PC-3 (cell line): ENCODE measurements around the gene ASTN2. TPM values are rescaled to one million over a fixed set of nuclear protein-coding genes. Genes with fewer than 3 reads are reported as not detected.
A peak's percentile ranks its signal among the peaks of the same experiment; 100 is the strongest.

ENCODE experiments used
- ATAC-seq: fragments of 200-7000 bp; cut with Tn5 transposase; 2 replicates; pipeline ENCODE4 v1.9.1; 2020; ENCODE audit warnings: mild to moderate bottlenecking, moderate library complexity
- BruUV-seq: library from RNA; stranded (reverse); fragments of 400-500 nt; replicated peaks from 2 replicates; lab custom pipeline; 2021; lab: Mats Ljungman, UMichigan
- CTCF ChIA-PET: fragments of 300-600 bp; sonication (Branson Sonifier 250); formaldehyde crosslinking; loops from one replicate; lab custom pipeline; 2022; ENCODE audit warnings: antibody characterized with exemption; lab: Charles Lee
- POLR2A ChIA-PET: fragments of 300-600 bp; sonication (Branson Sonifier 250); formaldehyde crosslinking; loops from one replicate; lab custom pipeline; 2022; ENCODE audit warnings: antibody characterized with exemption; ENCODE audit not compliant: unreplicated experiment; lab: Charles Lee
- DNase-seq: peaks from one replicate; pipeline ENCODE4 v3.0.0-alpha.2; 2015
- H2AFZ ChIP-seq: fragments of 300-600 bp; sonication (generic); 2 replicates; pipeline ENCODE4 v1.6.0; 2016; ENCODE audit warnings: antibody characterized with exemption, low read length
- H3F3A ChIP-seq: fragments of 300-600 bp; sonication (generic); one replicate; pipeline ENCODE4 v1.6.0; 2017; ENCODE audit warnings: antibody characterized with exemption, low read length, control low read depth, mild to moderate bottlenecking; ENCODE audit not compliant: unreplicated experiment
- H3K27ac ChIP-seq: fragments of 300-600 bp; sonication (generic); 2 replicates; pipeline ENCODE4 v1.5.1; 2016; ENCODE audit warnings: mild to moderate bottlenecking, low read length
- H3K27me3 ChIP-seq: fragments of 300-600 bp; sonication (generic); 2 replicates; pipeline ENCODE4 v1.6.1; 2016; ENCODE audit warnings: low read length, mixed read lengths
- H3K36me3 ChIP-seq: fragments of 300-600 bp; sonication (generic); 2 replicates; pipeline ENCODE4 v1.6.1; 2016; ENCODE audit warnings: low read depth, mixed run types, low read length, mixed read lengths
- H3K4me1 ChIP-seq: fragments of 300-600 bp; sonication (generic); 2 replicates; pipeline ENCODE4 v1.5.1; 2016; ENCODE audit warnings: low read length; ENCODE audit not compliant: insufficient read depth
- H3K4me2 ChIP-seq: fragments of 300-600 bp; sonication (generic); 2 replicates; pipeline ENCODE4 v1.6.0; 2016; ENCODE audit warnings: low read length
- H3K4me3 ChIP-seq: fragments of 300-600 bp; sonication (generic); 2 replicates; pipeline ENCODE4 v1.5.1; 2016; ENCODE audit warnings: mild to moderate bottlenecking, low read length, mixed read lengths
- H3K79me2 ChIP-seq: fragments of 300-600 bp; sonication (generic); 2 replicates; pipeline ENCODE4 v1.6.1; 2017; ENCODE audit warnings: low read length, mixed read lengths
- H3K9ac ChIP-seq: fragments of 300-600 bp; sonication (generic); 2 replicates; pipeline ENCODE4 v1.6.0; 2016; ENCODE audit warnings: mild to moderate bottlenecking, low read length
- H3K9me2 ChIP-seq: fragments of 300-600 bp; sonication (generic); replicated peaks from 2 replicates; pipeline ENCODE4 v1.6.1; 2016; ENCODE audit warnings: mixed run types, low read length, mixed read lengths
- H3K9me3 ChIP-seq: fragments of 300-600 bp; sonication (generic); 2 replicates; pipeline ENCODE4 v1.6.1; 2016; ENCODE audit warnings: low read length, mixed read lengths
- H4K20me1 ChIP-seq: fragments of 300-600 bp; sonication (generic); 2 replicates; pipeline ENCODE4 v1.6.1; 2016; ENCODE audit warnings: low read length, mixed read lengths
- CTCF ChIP-seq: fragments of 300-600 bp; sonication (generic); conservative IDR thresholded peaks from 2 replicates; pipeline ENCODE4 v1.5.1; 2017; ENCODE audit warnings: antibody characterized with exemption, low read depth, mild to moderate bottlenecking, low read length
- EZH2 ChIP-seq: fragments of 300-600 bp; sonication (generic); IDR thresholded peaks from one replicate; pipeline ENCODE4 v1.6.1; 2017; ENCODE audit warnings: antibody characterized with exemption, mild to moderate bottlenecking, low read length; ENCODE audit not compliant: unreplicated experiment
- EZH2phosphoT487 ChIP-seq: fragments of 300-600 bp; sonication (generic); IDR thresholded peaks from 2 replicates; pipeline ENCODE4 v1.6.1; 2018; ENCODE audit warnings: mild to moderate bottlenecking, antibody characterized with exemption, low read length, borderline replicate concordance
- intact Hi-C: fragments of 100-400 bp; cut with micrococcal nuclease; formaldehyde crosslinking; loops from 2 replicates; pipeline ENCODE4 v1.9.0; 2023
- total RNA-seq: library from RNA; depleted of rRNA; stranded (reverse); fragments of >200 nt; gene quantifications from 2 replicates; pipeline ENCODE4 v1.2.3, GENCODE V29; 2014

ASTN2 gene
- total RNA-seq, 1 experiment from 2014 or later, result 3.5 TPM

GRCh38 chr9:116450378-116451139 is 964.3 kb downstream of the ASTN2 start:
- H3K27ac ChIP-seq, result no peak overlapping the region
- CTCF ChIA-PET, result no interaction called here
- ATAC-seq, result no peak

GRCh38 chr9:116449949-116450348 is 964.9 kb downstream of the ASTN2 start:
- H3K27me3 ChIP-seq, result no peaks in the 10 kb centered on the region
- no peak overlapping the region for H2AFZ ChIP-seq
- H3K9me3 ChIP-seq, result no peaks in the 10 kb centered on the region
- DNase-seq (no peak), ATAC-seq (no peak)
- H3K36me3 ChIP-seq, result no peaks in the 10 kb centered on the region
- CTCF ChIA-PET, result no interaction called here
- BruUV-seq, result no TSS peak
- no peaks in the 10 kb centered on the region for H3K4me1 ChIP-seq
- H3K79me2 ChIP-seq, result no peaks in the 10 kb centered on the region
- H3K9me2 ChIP-seq, result no peaks in the 10 kb centered on the region
- no peak overlapping the region for H3K9ac ChIP-seq
- no peak overlapping the region for H3K27ac ChIP-seq
- H3F3A ChIP-seq, result no peaks in the 10 kb centered on the region
- no peak overlapping the region for H3K4me2 ChIP-seq
- POLR2A ChIA-PET, result no interaction called here
- intact Hi-C loops, result no loop called here
- no peak for TF ChIP-seq EZH2
- no peak for TF ChIP-seq EZH2phosphoT487
- no peak for TF ChIP-seq CTCF
- no peak overlapping the region for H3K4me3 ChIP-seq
- no peaks in the 10 kb centered on the region for H4K20me1 ChIP-seq

More at GRCh38 chr9:116450378-116451139, 964.3 kb downstream of the ASTN2 start:
- no peak for TF ChIP-seq EZH2phosphoT487
- no peak for TF ChIP-seq EZH2
- TF ChIP-seq CTCF, result no peak
- no peaks in the 10 kb centered on the region for H3K79me2 ChIP-seq
- H3K36me3 ChIP-seq, result no peaks in the 10 kb centered on the region
- H4K20me1 ChIP-seq, result no peaks in the 10 kb centered on the region
- H3K9me3 ChIP-seq, result no peaks in the 10 kb centered on the region
- no TSS peak for BruUV-seq
- no peak overlapping the region for H3K9ac ChIP-seq
- no peak overlapping the region for H3K4me2 ChIP-seq
- intact Hi-C loops, result no loop called here
- H3F3A ChIP-seq, result no peaks in the 10 kb centered on the region
- peak; percentile 26 for DNase-seq
- H3K4me3 ChIP-seq, result no peak overlapping the region
- H3K4me1 ChIP-seq, result no peaks in the 10 kb centered on the region
- H3K9me2 ChIP-seq, result no peaks in the 10 kb centered on the region
- H2AFZ ChIP-seq, result no peak overlapping the region
- no peaks in the 10 kb centered on the region for H3K27me3 ChIP-seq
- POLR2A ChIA-PET, result no interaction called here

GRCh38 chr9:116448431-116448830 is 966.4 kb downstream of the ASTN2 start:
- no peaks in the 10 kb centered on the region for H3K9me2 ChIP-seq
- CTCF ChIA-PET, result no interaction called here
- H3K36me3 ChIP-seq, result no peaks in the 10 kb centered on the region
- no peak overlapping the region for H2AFZ ChIP-seq
- no peak overlapping the region for H3K9ac ChIP-seq
- POLR2A ChIA-PET, result no interaction called here
- DNase-seq (no peak), ATAC-seq (no peak)
- BruUV-seq, result no TSS peak
- H3K27me3 ChIP-seq, result no peaks in the 10 kb centered on the region
- H3K79me2 ChIP-seq, result no peaks in the 10 kb centered on the region
- intact Hi-C loops, result no loop called here
- no peak for TF ChIP-seq CTCF
- TF ChIP-seq EZH2, result no peak
- no peak for TF ChIP-seq EZH2phosphoT487
- no peak overlapping the region for H3K4me3 ChIP-seq
- H3K4me2 ChIP-seq, result no peak overlapping the region
- no peaks in the 10 kb centered on the region for H3K9me3 ChIP-seq
- H3F3A ChIP-seq, result no peaks in the 10 kb centered on the region
- no peak overlapping the region for H3K27ac ChIP-seq
- no peaks in the 10 kb centered on the region for H4K20me1 ChIP-seq
- no peaks in the 10 kb centered on the region for H3K4me1 ChIP-seq
